Measurements from ENCODE around the gene EIF4E. TPM values are rescaled to one million over a fixed set of nuclear protein-coding genes. Genes with fewer than 3 reads are reported as not detected.

EIF4E gene
- total and polyA plus RNA-seq, 2 donors (not counting 1 experiment from before 2014, with no cell fraction given), result 20.9 to 71.2 TPM

DNA sequence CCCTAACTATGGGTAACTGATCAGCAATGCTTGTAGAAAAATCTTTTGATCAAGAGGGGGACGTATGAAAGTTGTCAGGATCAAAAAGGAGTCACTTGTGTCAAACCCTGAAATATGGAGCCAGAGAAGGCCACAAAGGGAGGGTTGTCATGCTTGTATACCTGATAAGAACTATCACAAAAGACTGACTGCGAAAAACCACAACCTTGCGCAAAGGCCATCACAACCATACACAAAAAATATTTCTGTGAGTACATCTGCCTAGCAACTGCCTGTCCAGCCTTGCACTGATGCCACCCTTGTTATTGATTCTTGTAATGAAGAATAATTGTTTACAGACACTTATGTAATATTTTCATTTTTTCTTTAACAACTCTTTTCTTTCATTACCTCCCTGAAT lies 22.8 kb upstream of the EIF4E start:
- Histone ChIP-seq H3K79me2 (ENCODE audit: control insufficient read depth, insufficient read depth, low read length) (no peaks in the 10 kb centered on the region), H3K4me1 (ENCODE audit: control insufficient read depth in 2 of 2, insufficient read depth in 2 of 2, low read length in 2 of 2) (no peaks in the 10 kb centered on the region), H3K4me3 (ENCODE audit: control extremely low read depth in 1 of 5, extremely low read depth in 1 of 5, insufficient read depth in 1 of 5, low read depth in 2 of 5, low read length in 4 of 5) (no peak overlapping the region), H3K9me3 (ENCODE audit: control extremely low read depth in 1 of 3, control insufficient read depth in 2 of 3, insufficient read depth in 1 of 3, low read length in 2 of 3) (no peaks in the 10 kb centered on the region), H3K4me2 (replicated peaks; ENCODE audit: low read depth, low read length, poor library complexity, severe bottlenecking) (no peak overlapping the region), H3K9ac (ENCODE audit: low read length) (no peak overlapping the region), H3K36me3 (replicated peaks in 1 of 2; ENCODE audit: control extremely low read depth in 1 of 2, control insufficient read depth in 1 of 2, extremely low read depth in 1 of 2, insufficient read depth in 2 of 2, low read length in 1 of 2) (no peaks in the 10 kb centered on the region), H3K27ac (ENCODE audit: low read length in 2 of 2) (no peak overlapping the region), H2AFZ (ENCODE audit: insufficient read depth, low read depth, low read length, poor library complexity, severe bottlenecking) (no peak overlapping the region), H4K20me1 (ENCODE audit: control insufficient read depth, insufficient read depth, low read length, poor library complexity, severe bottlenecking) (no peaks in the 10 kb centered on the region), H3K27me3 (replicated peaks in 1 of 4; ENCODE audit: control extremely low read depth in 1 of 4, control insufficient read depth in 3 of 4, insufficient read depth in 4 of 4, low read length in 3 of 4) (no peaks in the 10 kb centered on the region)
- Mint-ChIP-seq H3K27ac (no peak overlapping the region), H3K27me3 (peaks cover 9% of the 10 kb centered on the region), H3K4me3 (no peak overlapping the region), H3K9me3 (ENCODE audit: insufficient read depth) (no peaks in the 10 kb centered on the region), H3K4me1 (no peaks in the 10 kb centered on the region)
- DNase-seq (no peak), ATAC-seq (ENCODE audit: low read depth) (no peak)
- CTCF ChIA-PET, result no interaction called here
- WGBS (ENCODE audit: insufficient coverage), result no CpG with 5 or more reads among the region's 3 CpGs
- intact Hi-C loops (cut with micrococcal nuclease), result no loop called here
- POLR2A ChIA-PET, result no interaction called here
- TF ChIP-seq EZH2 (IDR thresholded peaks at IDR 0.05; ENCODE audit: borderline replicate concordance, insufficient read depth, low read depth, low read length, poor library complexity, severe bottlenecking), result no peak
- TF ChIP-seq, protein P1, sequence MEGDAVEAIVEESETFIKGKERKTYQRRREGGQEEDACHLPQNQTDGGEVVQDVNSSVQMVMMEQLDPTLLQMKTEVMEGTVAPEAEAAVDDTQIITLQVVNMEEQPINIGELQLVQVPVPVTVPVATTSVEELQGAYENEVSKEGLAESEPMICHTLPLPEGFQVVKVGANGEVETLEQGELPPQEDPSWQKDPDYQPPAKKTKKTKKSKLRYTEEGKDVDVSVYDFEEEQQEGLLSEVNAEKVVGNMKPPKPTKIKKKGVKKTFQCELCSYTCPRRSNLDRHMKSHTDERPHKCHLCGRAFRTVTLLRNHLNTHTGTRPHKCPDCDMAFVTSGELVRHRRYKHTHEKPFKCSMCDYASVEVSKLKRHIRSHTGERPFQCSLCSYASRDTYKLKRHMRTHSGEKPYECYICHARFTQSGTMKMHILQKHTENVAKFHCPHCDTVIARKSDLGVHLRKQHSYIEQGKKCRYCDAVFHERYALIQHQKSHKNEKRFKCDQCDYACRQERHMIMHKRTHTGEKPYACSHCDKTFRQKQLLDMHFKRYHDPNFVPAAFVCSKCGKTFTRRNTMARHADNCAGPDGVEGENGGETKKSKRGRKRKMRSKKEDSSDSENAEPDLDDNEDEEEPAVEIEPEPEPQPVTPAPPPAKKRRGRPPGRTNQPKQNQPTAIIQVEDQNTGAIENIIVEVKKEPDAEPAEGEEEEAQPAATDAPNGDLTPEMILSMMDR (IDR thresholded peaks at IDR 0.05), result no peak

DNA sequence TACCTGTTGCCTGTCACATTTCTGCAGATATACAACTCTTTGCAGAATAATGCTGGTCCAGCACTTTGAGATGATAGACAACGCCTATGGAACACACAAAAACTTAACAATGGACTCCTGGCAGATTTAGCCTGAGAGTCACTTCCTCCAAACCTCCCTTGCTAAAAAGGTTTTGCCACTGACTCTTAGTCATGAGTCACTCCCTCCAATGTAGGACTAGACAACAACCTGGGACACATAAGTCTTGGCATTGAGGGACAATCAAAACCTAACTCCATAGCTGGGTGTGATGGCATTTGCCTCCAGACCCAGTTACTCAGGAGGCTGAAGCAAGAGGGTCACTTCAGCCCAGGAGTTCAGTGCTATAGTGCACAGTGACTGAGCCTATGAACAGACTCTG lies 22.0 kb upstream of the EIF4E start:
- no peaks in the 10 kb centered on the region for H3K36me3 ChIP-seq (replicated peaks in 1 of 2; ENCODE audit: control extremely low read depth in 1 of 2, control insufficient read depth in 1 of 2, extremely low read depth in 1 of 2, insufficient read depth in 2 of 2, low read length in 1 of 2)
- H3K79me2 ChIP-seq (ENCODE audit: control insufficient read depth, insufficient read depth, low read length), result no peaks in the 10 kb centered on the region
- intact Hi-C loops (cut with micrococcal nuclease), result no loop called here
- H3K27me3 ChIP-seq (replicated peaks in 1 of 4; ENCODE audit: control extremely low read depth in 1 of 4, control insufficient read depth in 3 of 4, insufficient read depth in 4 of 4, low read length in 3 of 4), result no peaks in the 10 kb centered on the region
- ATAC-seq (ENCODE audit: low read depth) (no peak), DNase-seq (no peak)
- ChIA-PET CTCF (interaction anchor here (1.4 kb wide), 1 partner anchor 105 kb away, joined by 5 read pairs; no protein-coding TSS in a partner anchor), POLR2A (no interaction called here)
- H3K27ac ChIP-seq (ENCODE audit: low read length in 2 of 2), result no peak overlapping the region
- no peak overlapping the region for H3K4me2 ChIP-seq (replicated peaks; ENCODE audit: low read depth, low read length, poor library complexity, severe bottlenecking)
- Mint-ChIP-seq H3K27me3 (peaks cover 9% of the 10 kb centered on the region), H3K4me1 (no peaks in the 10 kb centered on the region), H3K4me3 (no peak overlapping the region), H3K9me3 (ENCODE audit: insufficient read depth) (no peaks in the 10 kb centered on the region), H3K27ac (no peak overlapping the region)
- no peak overlapping the region for H3K4me3 ChIP-seq (ENCODE audit: control extremely low read depth in 1 of 5, extremely low read depth in 1 of 5, insufficient read depth in 1 of 5, low read depth in 2 of 5, low read length in 4 of 5)
- TF ChIP-seq EZH2 (IDR thresholded peaks at IDR 0.05; ENCODE audit: borderline replicate concordance, insufficient read depth, low read depth, low read length, poor library complexity, severe bottlenecking), result no peak
- TF ChIP-seq, protein P1 (IDR thresholded peaks at IDR 0.05), result no peak
- WGBS (ENCODE audit: insufficient coverage), result 92% methylated on average over 1 of the region's 1 CpG
- no peak overlapping the region for H3K9ac ChIP-seq (ENCODE audit: low read length)
- H2AFZ ChIP-seq (ENCODE audit: insufficient read depth, low read depth, low read length, poor library complexity, severe bottlenecking), result no peak overlapping the region
- H3K9me3 ChIP-seq (ENCODE audit: control extremely low read depth in 1 of 3, control insufficient read depth in 2 of 3, insufficient read depth in 1 of 3, low read length in 2 of 3), result no peaks in the 10 kb centered on the region
- H4K20me1 ChIP-seq (ENCODE audit: control insufficient read depth, insufficient read depth, low read length, poor library complexity, severe bottlenecking), result no peaks in the 10 kb centered on the region
- no peaks in the 10 kb centered on the region for H3K4me1 ChIP-seq (ENCODE audit: control insufficient read depth in 2 of 2, insufficient read depth in 2 of 2, low read length in 2 of 2)

Data from B cell (primary cell).